Stimulated activated naive CD4-positive, alpha-beta T cell treated with Interleukin-2 at 50 U/mL for 16 hours (primary cell): Measurements from ENCODE around the gene HOXB5.

Experiments
- DNase-seq: peaks from one replicate; lab custom pipeline; 2025; lab: John Stamatoyannopoulos, UW

The HOXB5 gene

GRCh38 chr17:48593126-48593829 lies at the start of gene HOXB5:
HOXB5 (minus strand) TSS chr17:48593779; CDS start chr17:48593682, 97 bp downstream.
- DNase-seq, result peak; percentile 26

GRCh38 chr17:48642843-48643696 lies 49.5 kb upstream of the HOXB5 start:
- DNase-seq, result no peak

GRCh38 chr17:48642059-48642842 lies 48.7 kb upstream of the HOXB5 start:
- DNase-seq, result no peak

- DNase-seq, result no peak
Observed at GRCh38 chr17:48641541-48642058, 48.0 kb upstream of the HOXB5 start.

GRCh38 chr17:48640858-48641180 lies 47.2 kb upstream of the HOXB5 start:
- DNase-seq, result no peak

- no peak for DNase-seq
Observed at GRCh38 chr17:48639982-48640857, 46.6 kb upstream of the HOXB5 start.

- DNase-seq, result no peak
Observed at GRCh38 chr17:48639136-48639535, 45.6 kb upstream of the HOXB5 start.

- DNase-seq, result no peak
Observed at GRCh38 chr17:48637323-48638260, 44.0 kb upstream of the HOXB5 start.

- peak; percentile 49 for DNase-seq
Observed at GRCh38 chr17:48636177-48637018, 42.8 kb upstream of the HOXB5 start.

GRCh38 chr17:48634493-48635208 lies 41.1 kb upstream of the HOXB5 start:
- no peak for DNase-seq

- no peak for DNase-seq
Observed at GRCh38 chr17:48633266-48633677, 39.7 kb upstream of the HOXB5 start.

GRCh38 chr17:48632579-48633265 lies 39.1 kb upstream of the HOXB5 start:
- no peak for DNase-seq

GRCh38 chr17:48631693-48632578 lies 38.4 kb upstream of the HOXB5 start:
- no peak for DNase-seq

GRCh38 chr17:48630925-48631692 lies 37.5 kb upstream of the HOXB5 start:
- no peak for DNase-seq

GRCh38 chr17:48630009-48630924 lies 36.7 kb upstream of the HOXB5 start:
- DNase-seq, result no peak
